ENCODE data around the gene MOB3B.

The MOB3B gene

GRCh38 chr9:27529316-27530278, at the start of gene MOB3B:
Gene MOB3B (minus strand): TSS chr9:27529814. CDS start chr9:27455550, 74,264 bp downstream.
- DNase-seq, result peak; percentile 83

DNA sequence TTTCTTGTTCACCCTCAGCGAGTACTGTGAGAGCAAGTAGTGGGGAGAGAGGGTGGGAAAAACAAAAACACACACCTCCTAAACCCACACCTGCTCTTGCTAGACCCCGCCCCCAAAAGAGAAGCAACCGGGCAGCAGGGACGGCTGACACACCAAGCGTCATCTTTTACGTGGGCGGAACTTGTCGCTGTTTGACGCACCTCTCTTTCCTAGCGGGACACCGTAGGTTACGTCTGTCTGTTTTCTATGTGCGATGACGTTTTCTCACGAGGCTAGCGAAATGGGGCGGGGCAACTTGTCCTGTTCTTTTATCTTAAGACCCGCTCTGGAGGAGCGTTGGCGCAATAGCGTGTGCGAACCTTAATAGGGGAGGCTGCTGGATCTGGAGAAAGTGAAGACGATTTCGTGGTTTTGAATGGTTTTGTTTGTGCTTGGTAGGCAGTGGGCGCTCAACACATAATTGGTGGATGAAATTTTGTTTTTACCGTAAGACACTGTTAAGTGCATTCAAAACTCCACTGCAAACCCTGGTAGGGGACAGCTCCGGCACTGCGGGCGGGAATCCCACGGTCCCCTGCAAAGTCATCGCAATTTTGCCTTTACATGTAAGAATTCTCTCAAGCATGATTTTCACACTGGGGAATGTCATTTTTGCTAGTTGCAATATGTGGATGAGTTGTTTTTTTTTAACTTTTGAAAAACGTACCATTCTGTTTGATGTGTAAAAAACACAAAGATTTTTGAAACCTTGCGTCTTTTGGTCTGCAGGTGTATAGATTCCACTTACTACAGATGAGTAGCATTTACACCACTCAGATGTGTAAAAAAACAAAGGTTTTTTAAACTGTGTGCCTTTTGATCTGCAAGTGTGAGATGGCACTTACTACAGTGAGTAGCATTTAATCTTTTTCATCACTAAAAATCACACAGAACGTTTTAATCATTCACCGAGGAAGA, 44.3 kb upstream of the MOB3B start:
- peak; percentile 99 for DNase-seq
- in situ Hi-C loops (cut with MboI; ENCODE audit: low pct_unique_long_range_greater_than_20kb, low sequenced_read_pairs), result no loop called here

More at GRCh38 chr9:27529316-27530278, at the start of gene MOB3B:
- in situ Hi-C loops (cut with MboI; ENCODE audit: low pct_unique_long_range_greater_than_20kb, low sequenced_read_pairs), result loop anchor here (10.0 kb wide), 1 partner anchor 195 kb away; no protein-coding TSS in a partner anchor

- in situ Hi-C loops (cut with MboI; ENCODE audit: low pct_unique_long_range_greater_than_20kb, low sequenced_read_pairs), result no loop called here
- DNase-seq, result peak; percentile 60
Observed at GRCh38 chr9:27572918-27573633, 43.5 kb upstream of the MOB3B start, which contains the start of gene C9orf72. Gene C9orf72 (minus strand): TSS chr9:27573481. CDS start chr9:27567120, 6,361 bp downstream.

DNA sequence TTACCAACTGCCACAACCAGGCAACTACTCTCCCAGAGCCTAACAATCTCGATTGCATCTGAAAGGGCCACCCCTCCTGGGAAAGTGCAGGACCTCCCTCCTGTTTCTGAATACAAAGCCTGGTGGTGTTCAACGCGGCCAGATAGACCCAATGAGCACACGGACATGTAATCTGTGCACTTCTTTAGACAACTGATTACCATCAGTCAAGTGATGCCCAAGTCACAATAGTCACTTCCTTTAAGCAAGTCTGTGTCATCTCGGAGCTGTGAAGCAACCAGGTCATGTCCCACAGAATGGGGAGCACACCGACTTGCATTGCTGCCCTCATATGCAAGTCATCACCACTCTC, 42.9 kb upstream of the MOB3B start:
- in situ Hi-C loops (cut with MboI; ENCODE audit: low pct_unique_long_range_greater_than_20kb, low sequenced_read_pairs), result no loop called here

DNA sequence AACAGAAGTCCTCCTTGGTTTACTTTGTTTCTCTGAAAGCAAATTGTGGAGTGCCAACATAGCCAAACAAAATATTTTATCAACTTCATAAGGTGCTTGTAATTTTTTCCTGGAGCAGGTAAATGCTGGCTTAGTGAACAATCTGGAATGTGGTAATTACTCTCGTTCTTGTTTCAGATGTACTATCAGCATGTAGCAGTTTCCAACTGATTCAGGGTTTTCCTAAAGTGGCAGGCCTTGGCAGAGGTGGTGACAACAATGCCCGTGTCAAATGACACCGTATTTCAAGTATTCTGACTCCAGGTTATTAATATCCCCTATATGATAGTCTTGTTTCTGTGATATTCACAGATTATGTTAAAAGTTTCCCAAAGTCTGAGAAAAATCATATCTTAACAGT, 42.4 kb upstream of the MOB3B start:
- in situ Hi-C loops (cut with MboI; ENCODE audit: low pct_unique_long_range_greater_than_20kb, low sequenced_read_pairs), result no loop called here
- DNase-seq, result no peak

More for the DNA sequence above, 42.9 kb upstream of the MOB3B start:
- no peak for DNase-seq

DNA sequence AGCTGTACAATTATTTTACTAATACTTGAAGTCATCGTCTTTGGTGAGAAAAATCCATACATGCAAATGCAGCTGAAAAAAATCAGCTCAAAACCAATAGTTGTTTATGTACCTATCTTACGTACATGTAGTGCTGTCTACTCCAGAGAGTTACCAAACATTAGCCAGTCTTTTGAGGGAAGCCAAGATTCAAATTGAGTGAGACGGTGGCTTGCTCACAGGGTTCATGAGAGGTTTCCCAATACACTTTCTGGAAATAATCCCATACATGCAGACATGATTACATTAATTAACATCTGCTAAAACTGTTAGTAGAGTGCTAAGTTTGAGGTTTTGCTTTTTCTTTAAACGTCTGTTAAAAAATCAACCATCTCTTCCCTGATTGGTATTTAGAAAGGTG, 41.4 kb upstream of the MOB3B start:
- DNase-seq, result no peak
- in situ Hi-C loops (cut with MboI; ENCODE audit: low pct_unique_long_range_greater_than_20kb, low sequenced_read_pairs), result no loop called here

- in situ Hi-C loops (cut with MboI; ENCODE audit: low pct_unique_long_range_greater_than_20kb, low sequenced_read_pairs), result no loop called here
- DNase-seq, result no peak
Observed at GRCh38 chr9:27569406-27569805, 39.8 kb upstream of the MOB3B start.

GRCh38 chr9:27566118-27566517, 36.5 kb upstream of the MOB3B start:
- in situ Hi-C loops (cut with MboI; ENCODE audit: low pct_unique_long_range_greater_than_20kb, low sequenced_read_pairs), result no loop called here
- DNase-seq, result no peak

GRCh38 chr9:27565696-27566095, 36.1 kb upstream of the MOB3B start:
- in situ Hi-C loops (cut with MboI; ENCODE audit: low pct_unique_long_range_greater_than_20kb, low sequenced_read_pairs), result no loop called here
- no peak for DNase-seq

DNA sequence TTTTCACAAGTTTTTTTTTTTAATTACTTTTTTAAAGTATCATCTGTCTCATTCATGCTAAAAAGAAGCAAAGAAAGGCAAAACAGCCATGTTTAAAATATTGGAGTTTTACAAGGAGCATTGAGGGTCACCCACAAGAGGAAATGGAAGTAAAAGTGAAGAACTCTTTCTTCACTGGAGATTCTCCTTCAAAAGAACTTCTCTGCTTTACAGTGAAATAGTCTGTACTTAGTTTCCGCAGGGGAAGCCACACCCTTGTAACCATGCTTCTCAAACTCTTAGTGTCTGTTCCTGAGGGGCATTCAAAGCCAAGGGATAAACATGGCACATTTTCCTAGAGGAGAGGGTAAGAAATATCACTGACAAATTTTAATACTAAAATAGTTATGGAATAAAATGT, 35.1 kb upstream of the MOB3B start:
- no peak for DNase-seq
- in situ Hi-C loops (cut with MboI; ENCODE audit: low pct_unique_long_range_greater_than_20kb, low sequenced_read_pairs), result no loop called here

DNA sequence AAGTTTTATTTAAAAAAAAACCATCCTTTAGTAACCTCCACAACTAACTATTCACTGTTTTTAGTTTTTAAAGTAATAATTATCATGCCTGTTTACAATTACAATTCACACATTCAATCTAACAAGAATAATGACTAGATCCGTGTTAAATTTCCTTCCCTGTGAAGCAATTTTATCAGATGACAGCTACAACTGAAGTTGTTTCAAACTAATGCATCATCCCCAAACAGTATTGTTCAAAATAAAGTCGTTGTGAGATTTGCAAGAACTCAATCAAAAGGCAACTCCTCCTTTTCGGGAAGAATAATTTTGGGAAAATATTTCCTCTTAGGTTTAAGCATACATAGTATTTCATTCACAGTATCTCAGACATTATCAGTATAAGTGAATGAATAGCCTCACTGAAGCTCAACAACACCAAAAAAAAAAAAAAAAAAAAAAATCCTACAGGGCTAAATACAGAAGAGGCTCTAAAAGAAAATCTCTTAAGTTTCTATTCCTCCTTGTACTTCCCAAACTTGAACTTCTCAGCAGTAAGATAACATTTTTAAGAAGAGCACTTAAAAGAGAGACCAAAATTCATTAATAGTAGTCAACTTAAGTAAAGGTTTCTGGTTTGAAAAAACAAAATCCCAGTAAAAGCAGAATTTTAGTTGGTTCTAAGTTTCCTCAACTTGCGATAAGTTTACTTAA, 34.3 kb upstream of the MOB3B start:
- in situ Hi-C loops (cut with MboI; ENCODE audit: low pct_unique_long_range_greater_than_20kb, low sequenced_read_pairs), result no loop called here
- no peak for DNase-seq

GRCh38 chr9:27561685-27562084, 32.1 kb upstream of the MOB3B start:
- no peak for DNase-seq
- in situ Hi-C loops (cut with MboI; ENCODE audit: low pct_unique_long_range_greater_than_20kb, low sequenced_read_pairs), result no loop called here

DNA sequence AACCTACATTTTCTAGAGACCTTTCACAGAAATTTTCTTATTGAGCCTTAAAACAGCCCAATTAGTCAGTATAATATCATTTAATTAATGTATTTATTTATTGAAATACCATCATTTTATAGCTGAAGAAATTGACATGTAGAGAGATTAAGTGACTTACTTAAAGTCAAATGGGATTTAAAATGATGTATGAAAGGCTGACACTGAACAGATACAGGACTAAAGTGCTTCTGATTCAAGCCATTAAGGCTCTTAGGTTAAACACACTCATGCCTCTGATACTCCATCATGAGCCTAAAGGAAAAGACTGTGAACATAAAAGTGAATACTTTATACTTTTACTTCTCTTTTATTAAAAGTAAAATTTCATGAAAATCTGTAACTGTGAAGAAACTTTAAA, 30.8 kb upstream of the MOB3B start:
- no peak for DNase-seq
- in situ Hi-C loops (cut with MboI; ENCODE audit: low pct_unique_long_range_greater_than_20kb, low sequenced_read_pairs), result no loop called here

DNA sequence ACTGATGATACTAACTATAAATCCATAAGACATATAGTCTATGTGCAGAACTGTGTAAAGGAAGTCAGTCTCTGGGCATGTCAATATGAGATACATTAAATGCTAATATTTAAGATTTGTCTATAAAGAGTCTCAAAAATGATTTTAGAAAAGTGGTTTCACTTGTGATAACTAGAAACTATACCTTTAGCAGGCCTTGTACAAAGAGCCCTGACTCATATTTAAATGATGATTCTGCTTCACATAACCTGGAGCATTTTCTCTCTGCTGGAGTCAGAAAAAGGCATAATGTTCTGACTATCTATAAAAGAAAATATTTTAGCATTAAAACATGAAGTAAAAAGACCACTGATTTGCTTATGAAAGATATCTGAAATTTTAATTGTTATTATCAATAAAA, 28.7 kb upstream of the MOB3B start:
- in situ Hi-C loops (cut with MboI; ENCODE audit: low pct_unique_long_range_greater_than_20kb, low sequenced_read_pairs), result no loop called here

DNA sequence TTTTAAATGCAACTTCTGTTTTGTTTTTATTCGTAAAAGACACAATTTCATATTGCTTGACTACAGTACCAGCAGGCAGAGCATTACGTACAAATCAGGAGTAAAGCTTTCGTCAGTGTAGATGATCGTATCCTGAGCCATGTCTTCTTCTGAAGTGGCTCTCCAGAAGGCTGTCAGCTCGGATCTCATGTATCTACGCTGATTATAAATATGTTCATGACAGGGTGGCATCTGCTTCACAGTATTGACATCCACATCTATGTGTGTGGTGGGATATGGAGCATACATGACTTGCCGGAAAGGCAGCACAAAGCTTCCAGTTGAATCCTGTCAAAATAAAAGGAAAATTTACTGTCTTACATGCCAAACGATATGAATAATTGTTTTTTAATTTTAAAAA, 26.9 kb upstream of the MOB3B start:
- in situ Hi-C loops (cut with MboI; ENCODE audit: low pct_unique_long_range_greater_than_20kb, low sequenced_read_pairs), result no loop called here
- DNase-seq, result no peak

More for the DNA sequence above, 28.7 kb upstream of the MOB3B start:
- DNase-seq, result no peak

DNA sequence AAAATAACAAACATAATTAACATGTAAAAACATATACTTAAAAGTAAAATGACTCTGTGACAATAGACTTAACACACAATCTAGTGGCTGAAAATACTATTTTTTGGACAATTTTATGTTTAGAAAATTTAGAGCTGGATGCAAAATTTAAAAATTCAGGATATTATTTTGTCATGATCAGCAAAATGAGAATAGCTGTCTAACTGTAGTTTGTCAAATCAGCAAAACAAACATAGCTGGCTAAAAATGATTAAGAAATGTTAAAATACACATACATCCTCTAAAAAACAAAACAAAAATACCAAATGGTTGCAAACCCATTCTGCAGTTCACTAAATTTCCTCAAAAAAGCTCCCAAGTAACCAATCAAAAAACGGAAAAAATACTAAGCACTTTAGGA, 25.1 kb upstream of the MOB3B start:
- DNase-seq, result no peak
- in situ Hi-C loops (cut with MboI; ENCODE audit: low pct_unique_long_range_greater_than_20kb, low sequenced_read_pairs), result no loop called here

GRCh38 chr9:27549196-27549755, 19.7 kb upstream of the MOB3B start:
- no peak for DNase-seq
- in situ Hi-C loops (cut with MboI; ENCODE audit: low pct_unique_long_range_greater_than_20kb, low sequenced_read_pairs), result no loop called here

- DNase-seq, result peak; percentile 59
- in situ Hi-C loops (cut with MboI; ENCODE audit: low pct_unique_long_range_greater_than_20kb, low sequenced_read_pairs), result no loop called here
Observed at GRCh38 chr9:27548055-27548741, 18.6 kb upstream of the MOB3B start.

Measured in KBM-7 (cell line).